Stimulated activated naive CD8-positive, alpha-beta T cell treated with anti-CD3 and anti-CD28 coated beads, Interleukin-15, Interleukin-2, amounts not matched to agents 100 U/mL and 50 U/mL, for 24 hours (primary cell): ENCODE data around the gene PHLDB1.
A peak's percentile ranks its signal among the peaks of the same experiment; 100 is the strongest.
"Not testable (repeated sequence)": the region's sequence is repeated elsewhere in the genome, so short reads cannot be mapped to it uniquely, and the experiment has no call there.

Experiments used
- ATAC-seq: fragments of 150-1000 bp; cut with Tn5 transposase; one replicate; pipeline ENCODE4 v1.10.0; 2021
- DNase-seq: peaks from one replicate; pipeline ENCODE4 v3.0.0; 2021

Gene PHLDB1

DNA sequence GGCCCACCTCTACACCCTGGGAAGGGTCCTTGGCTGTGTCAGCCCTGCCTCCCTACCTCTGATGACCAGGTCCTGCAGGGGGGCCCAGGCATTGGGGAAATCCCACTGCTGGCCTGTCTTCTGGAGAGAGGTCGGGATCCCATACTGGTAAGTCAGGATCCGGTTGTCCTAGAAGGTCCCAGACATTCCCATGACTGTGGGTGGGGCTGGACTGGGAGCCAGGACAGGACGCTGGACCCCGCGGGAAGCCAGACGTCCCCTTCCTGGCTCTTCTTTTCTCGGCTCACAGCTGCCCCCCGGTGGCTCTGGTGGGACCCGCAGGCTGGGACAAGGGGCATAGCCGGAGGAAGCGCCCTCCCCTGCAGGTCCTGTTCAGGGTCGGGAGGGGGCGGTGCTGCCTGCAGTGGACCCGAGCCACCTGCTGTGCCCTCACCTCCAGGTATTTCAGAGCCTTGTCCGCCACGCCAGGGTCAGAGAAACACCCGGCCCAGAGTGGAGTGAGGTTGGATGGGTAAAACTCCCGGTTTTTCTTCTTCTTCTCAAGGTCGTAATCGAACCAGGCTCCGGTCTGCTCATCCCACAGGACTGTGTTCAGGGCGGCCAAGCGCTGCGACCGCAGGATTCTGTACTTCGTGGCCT, 52.0 kb downstream of the PHLDB1 start:
- ATAC-seq (peak; percentile 97), DNase-seq (peak; percentile 96)

DNA sequence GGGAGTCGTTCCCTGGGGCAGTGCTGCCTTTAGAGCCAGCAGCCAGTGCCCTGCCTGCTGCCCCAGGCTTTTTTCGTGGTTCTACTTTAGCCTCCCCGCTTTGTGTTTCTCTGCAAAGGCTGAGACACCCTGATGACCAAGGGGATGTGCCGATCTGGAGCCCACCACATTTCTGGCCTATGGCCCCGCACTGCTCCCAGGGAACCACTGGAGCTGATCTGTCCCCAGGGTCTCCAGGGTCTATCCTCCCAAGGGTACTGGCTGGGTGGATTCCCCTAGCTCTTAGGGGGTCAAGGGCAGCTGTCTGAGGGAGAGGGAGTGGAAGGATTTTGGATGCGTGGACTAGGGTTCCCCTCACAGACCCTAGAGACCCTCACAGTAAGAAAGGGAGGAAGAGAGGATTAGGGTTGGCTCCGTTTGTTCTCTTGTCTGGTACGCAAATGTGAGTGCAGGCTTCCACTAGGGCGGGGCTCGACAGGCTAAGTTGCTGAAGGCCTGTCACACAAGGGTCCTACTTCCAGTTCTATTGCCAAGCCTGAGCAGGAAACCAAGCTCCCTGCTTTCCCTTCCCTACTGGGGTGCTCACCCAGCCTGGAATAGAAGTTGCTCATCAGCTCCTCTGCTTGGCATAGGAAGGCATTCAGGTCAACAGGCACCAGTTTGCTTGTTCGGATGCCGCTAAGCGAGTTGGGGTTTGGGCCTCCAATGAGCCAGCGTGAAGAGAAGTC, 52.7 kb downstream of the PHLDB1 start:
- no peak for ATAC-seq
- DNase-seq: no peak

DNA sequence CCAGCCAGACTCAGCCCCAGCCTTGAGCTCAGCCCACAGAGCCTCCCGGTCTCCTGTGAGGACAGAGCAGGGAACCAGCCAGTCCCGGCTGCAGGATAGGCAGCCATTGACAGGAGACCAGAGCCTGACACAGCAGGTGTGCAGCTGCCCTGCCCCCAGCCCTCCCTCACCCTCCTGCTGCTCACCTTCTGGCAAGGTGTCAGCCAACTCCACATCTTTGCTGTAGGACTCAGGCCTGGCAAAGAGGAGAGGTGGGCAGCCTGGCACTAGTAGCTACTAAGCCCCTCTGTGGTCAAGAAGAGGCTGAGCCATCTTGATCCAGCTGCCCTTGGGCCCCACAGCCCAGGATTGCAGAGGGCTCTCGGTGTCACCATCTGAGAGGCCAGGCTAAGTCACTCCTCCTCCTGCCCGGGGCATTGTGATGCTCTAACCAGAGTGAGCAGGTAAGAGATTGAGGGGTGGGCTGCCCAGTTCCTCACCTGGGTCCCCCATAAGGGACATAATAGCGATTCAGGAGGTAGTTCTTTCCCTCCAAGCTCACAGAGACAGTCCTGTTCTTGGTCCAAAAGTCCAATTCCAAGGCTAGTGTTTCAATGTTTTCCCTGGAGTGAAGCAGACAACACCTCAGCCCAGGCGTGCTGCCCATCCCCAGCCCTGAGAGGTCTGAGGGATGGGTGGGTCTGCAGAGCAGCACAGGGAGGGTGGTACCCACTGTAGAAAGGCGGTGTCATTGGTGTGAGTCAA, 53.4 kb downstream of the PHLDB1 start:
- no peak for DNase-seq
- no peak for ATAC-seq

DNA sequence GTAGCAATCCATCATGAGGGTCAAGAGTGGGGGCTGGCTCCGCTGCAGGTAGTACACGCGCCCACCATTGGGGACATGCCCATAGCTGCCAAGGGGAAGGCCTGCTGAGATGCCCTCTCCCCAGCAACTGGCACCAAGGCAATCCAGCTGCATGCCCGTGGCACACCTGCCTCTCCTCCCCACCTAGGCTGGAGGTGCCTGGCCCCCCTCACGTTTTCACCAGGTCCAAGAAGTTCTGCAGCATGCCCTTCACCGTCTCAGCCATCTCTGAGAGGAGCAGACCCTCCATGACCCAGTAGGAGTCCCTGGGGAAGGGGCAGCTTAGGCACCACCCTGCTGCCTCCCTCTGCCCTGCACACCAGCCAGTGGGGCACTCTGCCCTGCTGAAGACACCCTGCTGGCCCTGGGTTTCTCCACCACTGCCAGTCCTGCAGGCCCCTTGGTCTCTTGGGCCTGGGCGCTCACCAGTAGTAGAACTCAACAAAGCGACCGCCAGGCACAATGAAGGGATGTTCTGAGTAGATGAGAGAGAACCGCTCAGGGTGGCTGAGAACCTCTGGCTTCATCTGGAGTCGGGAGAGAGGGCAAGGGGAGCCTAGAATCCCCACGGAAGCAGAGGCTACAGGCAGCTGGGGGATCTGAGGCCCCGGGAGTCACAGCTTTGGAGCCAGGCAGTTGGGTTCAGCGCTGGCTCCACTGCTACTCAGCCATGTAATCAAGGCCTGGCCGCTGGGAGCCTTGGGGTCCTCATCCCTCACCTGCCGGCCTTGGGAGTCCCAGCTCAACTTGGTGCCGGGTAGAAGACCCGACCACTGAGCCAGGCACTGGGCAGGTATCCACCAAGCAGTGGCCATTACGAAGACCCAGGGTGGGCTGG, 54.2 kb downstream of the PHLDB1 start:
- DNase-seq (no peak), ATAC-seq (no peak)

DNA sequence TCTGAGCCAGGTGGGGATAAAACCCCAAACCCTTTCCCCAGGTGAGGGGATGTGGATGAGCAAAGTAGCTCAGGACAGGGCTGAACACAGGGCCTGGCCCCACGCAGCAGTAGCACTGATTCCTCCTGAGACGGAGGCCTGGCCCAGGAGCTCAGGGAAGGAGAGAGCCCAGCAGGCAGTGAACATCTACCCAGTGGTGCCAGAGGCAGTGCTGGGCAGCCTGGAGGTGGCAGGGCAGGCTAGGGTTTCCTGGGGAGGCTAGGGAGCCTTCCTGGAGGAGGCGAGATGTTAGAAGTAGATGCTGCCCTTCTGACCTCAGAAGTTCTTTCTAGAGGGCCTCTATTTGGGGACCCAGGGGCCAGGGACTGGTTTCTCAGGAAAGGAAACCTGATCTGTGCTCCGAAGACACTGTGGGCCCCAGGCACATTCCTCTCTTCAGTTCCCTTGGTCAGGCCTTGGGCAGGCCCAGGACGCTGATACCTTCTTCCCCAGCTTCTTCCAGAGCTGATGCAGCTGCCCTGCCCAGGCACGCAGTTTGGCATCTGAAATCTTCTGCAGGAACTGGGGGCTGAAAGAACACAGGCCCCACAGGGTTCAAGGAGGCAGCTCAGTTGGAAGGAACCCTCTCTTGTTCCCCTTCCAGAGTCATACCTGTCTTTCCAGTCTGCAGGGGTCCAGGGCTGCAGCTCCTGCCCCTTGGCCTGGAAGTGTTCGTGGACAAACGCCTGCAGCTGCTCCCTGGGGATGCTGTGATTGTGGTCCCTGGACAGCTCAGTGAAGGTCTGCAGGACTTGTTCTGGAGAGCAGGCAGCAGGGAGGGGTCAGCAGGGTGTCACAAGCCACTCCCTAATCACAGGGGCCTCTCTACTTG, 55.2 kb downstream of the PHLDB1 start:
- no peak for DNase-seq
- ATAC-seq: no peak

DNA sequence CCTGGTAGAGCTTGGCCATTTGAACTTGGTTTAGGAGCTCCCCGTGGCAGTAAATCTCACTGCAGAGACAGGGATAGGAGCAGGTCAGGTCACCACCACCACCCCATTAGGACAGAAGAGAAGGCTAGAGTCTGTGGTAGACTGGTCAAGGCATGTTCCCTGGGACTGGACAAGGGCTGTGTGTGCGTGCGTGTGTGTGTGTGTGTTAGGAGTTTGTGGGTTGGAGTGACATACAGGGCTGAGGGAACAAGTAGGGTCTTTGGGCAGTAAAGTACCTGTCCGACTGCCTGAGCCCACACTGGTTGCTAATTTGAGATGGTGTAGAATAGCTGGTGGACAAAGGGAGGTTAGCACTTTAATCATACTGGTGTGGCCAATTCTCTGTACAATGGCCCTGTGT, 56.0 kb downstream of the PHLDB1 start:
- DNase-seq (no peak), ATAC-seq (no peak)

DNA sequence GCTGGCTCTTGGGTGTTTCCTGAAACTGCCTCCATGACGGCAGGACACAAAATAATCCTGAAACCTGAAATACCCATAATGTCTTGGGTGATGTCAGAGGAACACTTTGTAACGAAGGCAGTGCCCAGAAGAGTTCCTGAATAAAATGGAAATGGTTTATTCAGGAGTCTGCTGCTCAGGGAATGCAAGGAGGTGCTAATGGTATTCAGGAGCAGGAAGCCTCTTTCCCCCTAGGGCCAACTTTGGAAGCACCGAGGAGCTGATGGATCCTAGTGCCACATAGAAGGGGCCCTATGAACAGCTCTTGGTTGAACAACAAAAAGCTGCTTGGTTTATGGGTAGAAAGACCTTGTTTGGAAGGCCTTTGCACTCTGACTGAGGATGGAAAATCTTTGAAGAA, 56.5 kb downstream of the PHLDB1 start:
- no peak for ATAC-seq
- DNase-seq: no peak

DNA sequence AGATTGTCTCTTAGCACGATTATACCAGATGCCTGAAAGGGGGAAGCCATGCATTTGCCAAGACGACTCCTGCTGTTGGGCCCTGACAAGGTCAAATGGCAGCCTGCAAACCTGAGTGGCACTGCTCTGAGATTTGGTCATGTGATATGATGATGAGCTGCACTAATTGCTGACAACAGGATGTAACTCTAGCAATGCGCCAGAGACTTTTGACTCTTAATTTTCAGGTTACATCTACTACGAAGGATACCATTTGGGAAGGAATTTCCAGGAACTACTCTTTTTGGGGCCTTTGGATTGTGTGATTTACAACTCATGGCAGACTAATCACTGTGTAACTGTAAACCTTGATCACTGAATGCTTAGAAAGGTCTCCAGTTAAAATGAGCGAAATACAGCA, 59.0 kb downstream of the PHLDB1 start:
- DNase-seq (no peak), ATAC-seq (no peak)

DNA sequence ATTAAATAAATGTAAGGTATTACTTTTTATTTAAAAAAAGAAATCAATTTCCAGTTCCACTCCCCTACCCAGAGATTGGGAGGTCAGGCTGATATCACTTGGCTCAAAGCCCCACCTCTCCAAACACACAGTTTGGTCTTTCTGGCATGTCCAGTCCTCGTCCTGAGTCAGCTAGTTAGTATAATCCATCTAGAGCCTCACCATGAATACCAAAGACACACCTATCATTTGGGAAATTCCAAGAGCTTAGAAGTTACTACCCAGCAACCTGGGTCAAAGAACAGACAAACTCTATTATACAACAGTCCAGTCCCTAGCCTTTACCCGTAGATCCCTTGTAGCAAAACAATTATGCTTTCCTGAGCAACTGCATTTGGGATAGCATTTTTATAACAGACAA, 62.6 kb downstream of the PHLDB1 start:
- no peak for ATAC-seq

DNA sequence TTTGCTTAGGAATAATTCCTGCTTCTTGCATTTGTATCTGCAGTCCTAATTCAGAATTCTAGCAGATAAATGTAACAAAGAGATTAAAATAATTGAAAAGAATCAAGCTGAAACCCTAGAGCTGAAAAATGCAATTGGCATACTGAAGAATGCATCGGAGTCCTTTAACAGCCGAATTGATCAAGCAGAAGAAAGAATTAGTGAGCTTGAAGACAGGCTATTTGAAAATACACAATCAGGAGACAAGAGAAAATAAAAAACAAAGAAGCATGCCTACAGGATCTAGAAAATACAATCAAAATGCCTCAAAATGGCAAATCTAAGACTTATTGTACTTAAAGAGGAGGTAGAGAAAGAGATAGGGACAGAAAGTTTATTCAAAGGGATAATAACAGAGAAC, 63.8 kb downstream of the PHLDB1 start:
- no peak for DNase-seq

More for the DNA sequence above, 62.6 kb downstream of the PHLDB1 start:
- no peak for DNase-seq

DNA sequence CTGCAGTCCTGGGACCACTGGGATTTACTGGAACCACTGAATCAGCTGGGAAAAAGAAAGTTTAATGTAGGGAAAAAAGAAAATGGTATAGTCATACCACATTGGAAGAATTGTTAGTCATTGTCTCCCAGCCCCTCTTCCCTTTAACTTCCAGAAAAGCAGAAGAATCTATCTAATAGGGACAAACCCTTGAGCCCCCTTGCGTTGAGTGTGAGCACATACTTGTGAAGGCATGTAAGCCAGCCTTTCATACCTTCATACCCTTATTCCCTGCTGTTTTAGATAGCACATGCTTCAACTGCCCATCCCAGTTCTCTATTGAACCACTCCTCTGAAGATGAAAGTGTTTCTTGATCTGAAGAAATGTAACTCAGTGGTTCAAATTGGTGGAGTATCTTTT, 65.4 kb downstream of the PHLDB1 start:
- DNase-seq: no peak
- ATAC-seq: no peak

More for the DNA sequence above, 63.8 kb downstream of the PHLDB1 start:
- no peak for ATAC-seq

DNA sequence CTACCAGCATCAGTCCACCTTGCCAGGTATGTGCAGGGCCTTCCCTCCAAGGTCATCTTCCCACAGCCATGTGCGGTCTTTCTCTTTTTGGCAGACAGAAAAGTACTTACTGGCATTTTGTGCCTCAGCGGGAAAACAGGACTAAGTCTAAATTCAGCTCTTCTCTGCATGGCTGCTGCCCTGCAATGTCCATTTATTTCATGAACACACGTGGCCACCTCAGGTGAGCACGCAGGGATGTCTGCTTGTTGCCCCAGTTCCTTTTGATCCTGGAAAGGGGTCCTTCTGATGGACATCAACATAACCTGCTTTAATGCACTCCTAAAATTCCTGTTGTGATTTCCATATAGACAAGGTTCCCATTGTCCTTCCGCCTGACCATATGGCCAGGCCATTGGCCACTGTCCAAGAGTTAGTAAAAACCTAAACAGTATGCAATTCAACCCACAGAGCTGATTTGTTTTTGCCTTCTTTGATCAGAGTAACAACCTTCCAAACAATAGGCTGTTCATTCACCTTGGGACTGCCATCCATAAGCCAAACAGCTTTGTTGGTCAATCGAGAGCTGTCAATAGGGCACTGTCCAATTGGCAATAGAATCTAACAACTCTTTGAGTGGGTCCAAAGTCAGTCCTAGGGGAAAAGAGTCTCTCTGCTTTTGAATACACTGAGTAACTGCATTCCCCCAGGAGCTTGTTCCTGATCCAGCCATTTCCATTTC, 66.1 kb downstream of the PHLDB1 start:
- DNase-seq: no peak
- no peak for ATAC-seq

DNA sequence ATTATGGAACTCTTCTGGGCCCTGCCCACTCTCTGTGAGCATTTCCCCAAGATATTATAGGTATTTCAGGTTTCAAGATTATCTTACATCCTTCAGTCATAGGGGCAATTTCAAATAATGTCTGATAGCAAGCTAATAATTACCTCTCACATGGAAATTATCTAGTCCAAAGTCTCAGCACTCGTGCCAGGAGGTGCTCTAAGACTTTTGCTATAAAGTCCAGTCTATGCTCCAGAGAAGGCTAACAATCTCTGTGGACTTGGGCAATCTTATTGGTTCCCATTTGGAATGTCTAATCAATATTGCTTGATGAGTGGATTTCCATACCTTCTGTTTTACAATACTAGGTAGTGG, 66.6 kb downstream of the PHLDB1 start:
- no peak for ATAC-seq
- no peak for DNase-seq

DNA sequence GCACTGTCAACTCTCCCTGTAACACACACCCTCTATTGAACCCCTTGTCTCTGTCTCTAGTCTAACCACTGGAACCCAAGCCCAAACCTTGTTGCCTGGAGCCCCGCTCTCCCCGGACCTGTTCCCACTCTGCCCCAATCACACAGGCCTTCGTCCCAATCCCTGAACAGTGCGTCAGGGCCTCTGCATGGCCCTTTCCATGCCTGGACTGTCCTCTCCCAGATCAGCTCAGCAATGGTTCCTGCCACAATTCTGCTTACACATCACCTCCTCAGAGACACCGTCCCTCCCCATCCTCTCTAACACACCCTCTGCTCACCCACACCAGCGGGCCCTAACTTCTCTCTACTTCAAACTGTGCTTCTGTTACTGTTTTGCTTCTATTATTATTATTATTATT, 70.6 kb downstream of the PHLDB1 start:
- DNase-seq (no peak), ATAC-seq (no peak)

DNA sequence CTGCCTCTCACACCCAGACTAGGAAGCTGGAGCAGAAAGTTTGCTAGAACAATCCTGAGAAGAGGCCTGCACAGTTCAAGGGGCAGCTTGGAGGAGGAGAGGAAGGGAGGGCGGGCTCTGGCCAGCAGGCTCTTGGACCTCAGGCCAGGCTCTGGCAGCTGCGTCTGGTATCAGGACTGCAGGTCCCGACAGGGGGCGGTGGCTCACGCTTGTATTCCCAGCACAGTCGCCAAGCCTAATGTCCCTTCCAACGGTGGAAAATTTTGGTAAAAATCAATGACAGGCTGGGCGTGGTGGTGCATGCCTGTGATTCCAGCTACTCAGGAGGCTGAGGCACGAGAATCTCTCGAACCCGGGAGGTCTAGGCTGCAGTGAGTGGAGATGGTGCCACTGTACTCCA, 71.5 kb downstream of the PHLDB1 start:
- DNase-seq, ATAC-seq: not testable (repeated sequence)

DNA sequence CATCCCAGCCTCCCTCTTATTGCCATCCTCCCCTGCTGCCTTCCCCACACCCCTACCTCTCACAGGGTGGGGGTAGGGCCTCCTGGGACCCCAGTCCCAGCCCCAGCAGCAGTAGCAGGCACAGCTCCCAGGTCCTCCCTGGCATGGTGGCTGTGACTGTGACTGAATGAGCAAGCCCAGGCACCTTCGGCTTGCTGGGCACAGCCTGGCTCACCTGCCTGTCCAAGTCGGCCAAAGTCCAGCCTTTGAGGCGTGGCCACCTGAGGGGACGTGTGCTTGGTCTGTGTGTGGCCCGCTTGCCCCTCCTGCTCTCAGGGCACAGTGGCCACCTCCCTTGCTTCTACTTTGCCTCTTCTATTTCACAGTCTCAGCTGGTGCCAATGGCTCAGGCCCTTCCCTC, 72.1 kb downstream of the PHLDB1 start, which contains the start of gene TREH:
Gene TREH (minus strand): TSS at position 168 of the 400 bp plus-strand sequence. CDS start 23 bp downstream, at position 145.
- DNase-seq (no peak), ATAC-seq (no peak)

DNA sequence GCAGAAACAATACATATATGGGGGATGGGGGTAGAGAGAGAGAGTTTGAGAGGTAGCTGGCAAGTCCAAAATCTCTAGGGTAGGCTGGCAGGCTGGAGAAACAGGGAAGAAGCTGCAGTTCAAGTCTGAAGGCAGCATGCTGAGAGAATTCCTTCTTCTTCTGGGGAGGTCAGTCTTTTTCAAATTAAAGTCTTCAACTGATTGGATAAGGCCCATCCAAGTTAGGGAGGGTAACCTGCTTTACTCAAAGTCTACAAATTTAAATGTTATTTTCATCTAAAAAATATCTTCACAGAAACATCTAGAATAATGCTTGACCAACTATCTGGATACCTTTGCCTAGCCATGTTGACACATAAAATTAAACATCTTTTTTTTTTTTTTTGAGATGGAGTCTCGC, 75.0 kb downstream of the PHLDB1 start:
- no peak for ATAC-seq
- DNase-seq: no peak

DNA sequence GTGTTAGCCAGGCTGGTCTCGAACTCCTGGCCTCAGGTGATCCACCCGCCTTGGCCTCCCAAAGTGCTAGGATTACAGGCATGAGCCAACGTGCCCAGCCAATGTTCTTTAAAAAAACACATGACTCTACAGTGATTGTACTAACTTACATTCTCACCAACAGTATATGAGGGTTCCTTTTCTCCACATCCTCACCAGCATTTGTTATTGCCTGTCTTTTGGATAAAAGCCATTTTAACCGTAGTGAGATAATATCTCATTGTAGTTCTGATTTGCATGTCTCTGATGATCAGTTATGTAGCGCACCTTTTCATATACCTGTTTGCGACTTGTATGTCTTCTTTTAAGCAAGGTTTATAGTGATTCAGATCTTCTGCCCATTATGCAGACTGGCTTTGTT, 75.5 kb downstream of the PHLDB1 start:
- not testable (repeated sequence) for ATAC-seq, DNase-seq

DNA sequence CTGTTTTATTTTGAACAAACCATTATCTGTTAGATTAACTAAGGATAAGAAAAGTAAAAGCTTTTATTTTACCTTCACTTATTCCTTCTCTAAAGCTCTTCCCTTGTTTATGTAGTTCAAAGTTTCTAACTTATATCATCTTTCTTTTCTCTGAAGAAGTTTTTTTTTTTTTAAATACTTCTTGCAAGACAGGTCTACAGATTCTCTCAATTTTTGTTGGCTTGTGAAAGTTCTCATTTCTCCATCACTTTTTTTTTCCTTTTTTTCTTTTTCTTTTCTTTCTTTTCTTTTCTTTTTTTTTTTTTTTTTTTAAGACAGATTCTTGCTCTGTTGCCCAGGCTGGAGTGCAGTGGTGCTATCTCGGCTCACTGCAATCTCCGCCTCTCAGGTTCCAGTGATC, 76.8 kb downstream of the PHLDB1 start:
- ATAC-seq: no peak
- no peak for DNase-seq

DNA sequence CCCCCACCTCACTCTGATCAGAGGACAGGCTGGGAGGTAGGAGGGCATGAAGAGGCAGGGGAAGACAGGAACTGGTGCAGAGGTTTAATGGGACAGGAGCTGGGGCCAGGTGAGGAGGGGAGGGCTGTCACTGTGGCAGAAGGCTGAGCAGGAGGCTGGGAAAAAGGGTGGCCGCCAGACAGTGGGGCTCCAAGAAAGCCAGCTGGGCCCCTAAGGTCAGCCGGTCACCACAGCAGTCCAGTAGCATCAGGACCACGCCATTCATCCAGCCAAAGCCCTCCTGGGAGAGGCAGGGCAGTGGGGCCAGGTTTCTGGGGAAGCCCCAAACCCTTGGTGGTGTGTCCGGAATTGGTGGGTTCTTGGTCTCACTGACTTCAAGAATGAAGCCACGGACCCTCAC, 80.5 kb downstream of the PHLDB1 start:
- no peak for ATAC-seq
- no peak for DNase-seq

DNA sequence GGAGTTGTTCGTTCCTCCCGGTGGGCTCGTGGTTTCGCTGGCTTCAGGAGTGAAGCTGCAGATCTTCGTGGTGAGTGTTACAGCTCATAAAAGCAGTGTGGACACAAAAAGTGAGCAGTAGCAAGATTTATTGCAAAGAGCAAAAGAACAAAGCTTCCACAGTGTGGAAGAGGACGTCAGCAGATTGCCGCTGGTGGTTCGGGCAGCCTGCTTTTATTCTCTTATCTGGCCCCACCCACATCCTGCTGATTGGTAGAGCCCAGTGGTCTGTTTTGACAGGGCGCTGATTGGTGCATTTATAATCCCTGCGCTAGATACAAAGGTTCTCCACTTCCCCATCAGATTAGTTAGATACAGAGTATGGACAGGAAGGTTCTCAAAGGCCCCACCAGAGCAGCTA, 80.9 kb downstream of the PHLDB1 start:
- ATAC-seq, DNase-seq: not testable (repeated sequence)
